Measurements from ENCODE around the gene PACRG. TPM values are rescaled to one million over a fixed set of nuclear protein-coding genes. Genes with fewer than 3 reads are reported as not detected.

PACRG gene
- total and polyA plus RNA-seq, 8 donors, result 1.5 to 6.8 (median 4.6) TPM

DNA sequence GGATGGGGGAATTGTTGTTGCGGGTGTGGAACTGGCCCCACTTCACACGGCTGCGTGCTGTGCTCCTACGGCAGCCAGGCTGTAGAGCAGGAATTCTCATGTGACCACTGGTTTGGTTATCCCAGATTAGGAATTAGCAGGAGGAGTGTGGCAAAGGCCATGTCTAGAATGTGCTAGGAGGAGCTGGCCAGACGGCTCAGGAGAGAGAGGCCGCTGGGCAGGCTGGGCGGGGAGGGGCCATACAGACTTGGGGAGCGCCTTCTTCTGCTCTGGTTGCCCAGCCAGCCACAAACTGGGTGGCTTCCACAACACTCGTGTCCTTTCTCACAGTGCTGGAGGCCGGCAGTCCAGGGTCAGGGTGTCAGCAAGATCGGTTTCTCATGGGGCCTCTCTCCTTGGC is 441.7 kb downstream of the PACRG start:
- ATAC-seq (no peak), DNase-seq (peak in 1 of 4 donors; percentile 48)
- Histone ChIP-seq H3K36me3 (no peaks in the 10 kb centered on the region), H3K27ac (no peak overlapping the region), H3K9me3 (no peaks in the 10 kb centered on the region), H3K27me3 (no peaks in the 10 kb centered on the region), H3K4me1 (no peaks in the 10 kb centered on the region), H3K4me3 (no peak overlapping the region)
- TF ChIP-seq, protein P1, sequence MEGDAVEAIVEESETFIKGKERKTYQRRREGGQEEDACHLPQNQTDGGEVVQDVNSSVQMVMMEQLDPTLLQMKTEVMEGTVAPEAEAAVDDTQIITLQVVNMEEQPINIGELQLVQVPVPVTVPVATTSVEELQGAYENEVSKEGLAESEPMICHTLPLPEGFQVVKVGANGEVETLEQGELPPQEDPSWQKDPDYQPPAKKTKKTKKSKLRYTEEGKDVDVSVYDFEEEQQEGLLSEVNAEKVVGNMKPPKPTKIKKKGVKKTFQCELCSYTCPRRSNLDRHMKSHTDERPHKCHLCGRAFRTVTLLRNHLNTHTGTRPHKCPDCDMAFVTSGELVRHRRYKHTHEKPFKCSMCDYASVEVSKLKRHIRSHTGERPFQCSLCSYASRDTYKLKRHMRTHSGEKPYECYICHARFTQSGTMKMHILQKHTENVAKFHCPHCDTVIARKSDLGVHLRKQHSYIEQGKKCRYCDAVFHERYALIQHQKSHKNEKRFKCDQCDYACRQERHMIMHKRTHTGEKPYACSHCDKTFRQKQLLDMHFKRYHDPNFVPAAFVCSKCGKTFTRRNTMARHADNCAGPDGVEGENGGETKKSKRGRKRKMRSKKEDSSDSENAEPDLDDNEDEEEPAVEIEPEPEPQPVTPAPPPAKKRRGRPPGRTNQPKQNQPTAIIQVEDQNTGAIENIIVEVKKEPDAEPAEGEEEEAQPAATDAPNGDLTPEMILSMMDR (IDR thresholded peaks at IDR 0.05), result no peak
- intact Hi-C loops (cut with DNase I), result no loop called here

DNA sequence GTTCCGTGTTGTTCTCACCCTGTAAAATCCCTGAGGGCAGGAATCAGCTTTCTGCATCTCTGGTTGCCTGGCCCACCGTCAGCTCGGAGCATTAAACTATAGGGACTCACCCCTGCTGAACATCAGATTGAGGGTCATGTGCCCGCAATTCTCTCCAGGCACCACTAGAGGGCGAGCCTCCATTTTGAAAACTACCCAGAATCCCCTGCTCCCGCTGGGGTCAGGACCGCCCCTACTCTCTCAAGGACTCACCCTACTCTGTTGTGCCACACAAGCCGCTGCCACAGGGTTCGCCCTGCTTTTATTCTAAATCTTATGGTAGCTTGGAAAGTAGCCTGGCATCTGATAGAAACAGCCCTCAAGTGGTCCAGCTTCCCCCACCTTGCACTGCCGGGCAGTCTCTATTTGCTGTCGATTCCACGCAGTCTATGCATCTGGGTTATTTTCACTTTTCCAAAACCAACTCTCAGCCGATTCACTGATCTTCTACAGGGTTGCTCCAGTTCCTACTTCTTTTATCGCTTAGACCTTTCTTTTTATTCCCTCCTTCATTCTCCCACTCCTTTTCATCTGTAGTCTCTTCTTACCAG is 442.6 kb downstream of the PACRG start:
- Histone ChIP-seq H3K4me1 (no peaks in the 10 kb centered on the region), H3K36me3 (no peaks in the 10 kb centered on the region), H3K9me3 (no peaks in the 10 kb centered on the region), H3K27me3 (no peaks in the 10 kb centered on the region), H3K27ac (no peak overlapping the region), H3K4me3 (no peak overlapping the region)
- DNase-seq (peak in 1 of 4 donors; percentile 59), ATAC-seq (peak; percentile 41)
- TF ChIP-seq, protein P1 (IDR thresholded peaks at IDR 0.05), result peak; percentile 52 to 69
- intact Hi-C loops (cut with DNase I), result no loop called here

DNA sequence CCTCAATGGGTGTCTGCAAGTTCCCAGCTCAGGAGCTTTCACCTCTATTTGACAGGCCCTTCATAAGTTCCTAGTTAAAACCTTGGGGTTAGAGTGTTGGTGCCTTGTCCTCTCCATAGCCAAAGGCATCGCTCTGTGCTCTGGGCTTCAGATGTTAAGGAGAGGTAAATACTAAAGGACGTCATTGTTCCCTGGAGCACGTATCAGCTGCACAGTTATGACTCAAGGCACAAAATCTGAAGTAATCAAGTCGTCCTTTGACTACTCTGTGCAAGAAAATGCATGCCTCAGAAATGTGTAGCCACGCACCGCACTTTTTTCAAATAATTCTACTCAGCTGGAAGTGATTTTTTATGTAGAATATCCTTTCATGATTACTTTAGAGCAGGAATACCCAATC is 446.0 kb downstream of the PACRG start:
- Histone ChIP-seq H3K4me1 (no peaks in the 10 kb centered on the region), H3K27ac (no peak overlapping the region), H3K9me3 (no peaks in the 10 kb centered on the region), H3K27me3 (no peaks in the 10 kb centered on the region), H3K36me3 (no peaks in the 10 kb centered on the region), H3K4me3 (no peak overlapping the region)
- DNase-seq (no peak), ATAC-seq (no peak)
- intact Hi-C loops (cut with DNase I), result no loop called here
- TF ChIP-seq, protein P1 (IDR thresholded peaks at IDR 0.05), result no peak

DNA sequence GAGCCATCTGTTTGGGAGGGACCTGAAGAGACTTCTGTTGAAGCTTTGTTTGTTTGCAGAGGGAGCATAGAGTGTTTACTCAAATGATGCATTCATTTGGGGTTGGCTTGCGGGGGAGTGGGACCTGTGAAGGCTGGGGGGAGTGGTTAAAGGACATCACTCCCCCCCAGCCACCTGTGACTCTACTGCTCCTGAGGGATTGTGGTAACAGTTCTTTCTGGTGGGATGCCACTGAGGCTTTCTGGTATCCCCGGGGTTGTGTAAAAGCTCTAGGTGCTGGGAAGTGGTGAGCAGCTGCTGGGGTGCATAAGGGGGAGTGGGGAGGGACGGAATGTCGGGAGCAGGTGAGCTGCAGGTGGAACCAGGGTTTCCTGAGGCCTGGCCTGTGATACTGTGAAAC is 447.5 kb downstream of the PACRG start:
- H3K27me3 ChIP-seq, result no peaks in the 10 kb centered on the region
- no peak overlapping the region for H3K4me3 ChIP-seq
- intact Hi-C loops (cut with DNase I), result no loop called here
- ATAC-seq, result no peak
- H3K9me3 ChIP-seq, result no peaks in the 10 kb centered on the region
- TF ChIP-seq, protein P1 (IDR thresholded peaks at IDR 0.05), result no peak
- no peaks in the 10 kb centered on the region for H3K36me3 ChIP-seq
- H3K4me1 ChIP-seq, result no peaks in the 10 kb centered on the region
- no peak overlapping the region for H3K27ac ChIP-seq
- no peak for DNase-seq

DNA sequence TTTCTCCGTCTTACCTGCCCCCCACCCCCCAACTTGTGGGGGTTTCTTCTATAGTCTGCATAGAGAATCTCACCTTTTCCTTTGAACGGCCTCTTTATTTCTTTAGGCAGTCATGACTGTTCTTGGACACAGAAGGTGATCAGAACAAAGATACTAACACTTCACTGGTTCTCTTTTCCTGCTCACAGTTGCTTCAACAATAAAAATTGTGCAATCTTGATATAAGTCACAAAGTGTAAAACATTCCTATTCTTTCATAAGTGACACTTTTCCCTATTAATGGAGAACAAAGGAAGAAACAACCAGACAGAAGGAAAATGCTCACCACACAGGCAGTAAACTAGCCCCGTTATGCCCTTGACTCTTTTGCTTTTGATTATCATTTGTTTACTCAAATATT is 448.3 kb downstream of the PACRG start:
- intact Hi-C loops (cut with DNase I), result no loop called here
- no peak for ATAC-seq
- no peaks in the 10 kb centered on the region for H3K9me3 ChIP-seq
- H3K27me3 ChIP-seq, result no peaks in the 10 kb centered on the region
- TF ChIP-seq, protein P1 (IDR thresholded peaks at IDR 0.05), result no peak
- DNase-seq, result no peak
- H3K36me3 ChIP-seq, result no peaks in the 10 kb centered on the region
- no peak overlapping the region for H3K4me3 ChIP-seq
- no peak overlapping the region for H3K27ac ChIP-seq
- peaks cover 0 to 4% of the 10 kb centered on the region in 2 donors for H3K4me1 ChIP-seq

Data from left lung (tissue), 10 donors.